ENCODE results near the gene MAGI3. TPM values are rescaled to one million over a fixed set of nuclear protein-coding genes. Genes with fewer than 3 reads are reported as not detected.

MAGI3 gene
- total RNA-seq, 4 donors from 2014 or later, result 7.6 to 19.3 (median 15.6) TPM

DNA sequence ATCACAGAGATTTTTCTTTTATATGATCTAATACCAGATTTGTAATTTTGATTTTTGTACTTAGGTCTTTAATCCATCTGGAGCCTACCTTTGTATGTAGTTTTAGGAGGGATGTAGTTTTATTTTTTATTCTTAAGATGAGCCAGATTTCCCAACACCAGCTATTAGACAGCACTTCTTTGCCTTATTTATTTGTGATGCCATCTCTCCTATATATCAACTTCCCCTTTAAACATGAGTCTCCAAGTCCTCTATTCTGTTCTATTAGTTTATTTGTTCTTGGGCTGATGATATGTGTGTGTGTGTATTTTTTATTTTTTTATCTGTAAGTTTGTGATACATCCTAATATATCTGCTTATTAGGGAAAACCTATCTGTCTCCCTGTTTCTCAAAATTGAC is 274.8 kb downstream of the MAGI3 start:
- TF ChIP-seq, protein P1, sequence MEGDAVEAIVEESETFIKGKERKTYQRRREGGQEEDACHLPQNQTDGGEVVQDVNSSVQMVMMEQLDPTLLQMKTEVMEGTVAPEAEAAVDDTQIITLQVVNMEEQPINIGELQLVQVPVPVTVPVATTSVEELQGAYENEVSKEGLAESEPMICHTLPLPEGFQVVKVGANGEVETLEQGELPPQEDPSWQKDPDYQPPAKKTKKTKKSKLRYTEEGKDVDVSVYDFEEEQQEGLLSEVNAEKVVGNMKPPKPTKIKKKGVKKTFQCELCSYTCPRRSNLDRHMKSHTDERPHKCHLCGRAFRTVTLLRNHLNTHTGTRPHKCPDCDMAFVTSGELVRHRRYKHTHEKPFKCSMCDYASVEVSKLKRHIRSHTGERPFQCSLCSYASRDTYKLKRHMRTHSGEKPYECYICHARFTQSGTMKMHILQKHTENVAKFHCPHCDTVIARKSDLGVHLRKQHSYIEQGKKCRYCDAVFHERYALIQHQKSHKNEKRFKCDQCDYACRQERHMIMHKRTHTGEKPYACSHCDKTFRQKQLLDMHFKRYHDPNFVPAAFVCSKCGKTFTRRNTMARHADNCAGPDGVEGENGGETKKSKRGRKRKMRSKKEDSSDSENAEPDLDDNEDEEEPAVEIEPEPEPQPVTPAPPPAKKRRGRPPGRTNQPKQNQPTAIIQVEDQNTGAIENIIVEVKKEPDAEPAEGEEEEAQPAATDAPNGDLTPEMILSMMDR (IDR thresholded peaks at IDR 0.05), result no peak
- ATAC-seq (ENCODE audit: low FRiP score) (no peak), DNase-seq (ENCODE audit: low spot score) (no peak)

DNA sequence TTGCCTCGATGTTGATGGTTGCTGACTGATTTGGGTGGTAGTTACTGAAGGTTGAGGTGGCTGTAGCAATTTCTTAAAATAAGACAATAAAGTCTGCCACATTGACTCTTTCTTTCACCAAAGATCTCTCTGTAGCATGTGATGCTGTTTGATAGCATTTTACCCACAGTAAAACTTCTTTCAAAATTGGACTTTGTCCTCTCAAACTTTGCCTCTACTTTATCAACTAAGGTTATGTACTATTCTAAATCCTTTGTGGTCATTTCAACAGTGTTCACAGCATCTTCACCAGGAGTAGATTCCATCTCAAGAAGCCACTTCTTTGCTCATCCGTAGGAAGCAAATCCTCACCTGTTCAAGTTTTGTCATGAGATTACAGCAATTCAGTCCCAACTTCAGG is 275.8 kb downstream of the MAGI3 start:
- TF ChIP-seq, protein P1 (IDR thresholded peaks at IDR 0.05), result no peak
- no peak for DNase-seq (ENCODE audit: low spot score)
- no peak for ATAC-seq (ENCODE audit: low FRiP score)

DNA sequence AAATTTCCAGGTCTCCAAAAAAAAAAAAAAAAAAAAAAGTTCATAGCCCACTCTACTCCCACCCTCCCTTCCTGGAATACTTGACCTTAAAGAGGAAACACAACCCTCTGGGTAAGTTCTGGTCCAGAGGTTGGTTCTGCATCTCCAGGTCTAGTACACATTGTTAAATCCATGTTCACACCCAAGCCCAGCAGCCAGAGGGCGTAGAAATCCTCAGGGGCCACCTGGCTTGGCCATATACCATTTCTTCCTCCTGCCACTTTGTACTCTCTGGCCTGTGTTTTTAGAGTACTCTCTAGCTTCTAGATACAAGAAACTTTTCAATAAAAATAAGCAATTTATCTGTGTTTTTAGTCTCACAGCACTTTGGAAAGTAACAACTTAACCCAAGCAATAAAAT is 279.7 kb downstream of the MAGI3 start:
- TF ChIP-seq, protein P1 (IDR thresholded peaks at IDR 0.05), result no peak
- DNase-seq (ENCODE audit: low spot score), result no peak
- no peak for ATAC-seq (ENCODE audit: low FRiP score)

DNA sequence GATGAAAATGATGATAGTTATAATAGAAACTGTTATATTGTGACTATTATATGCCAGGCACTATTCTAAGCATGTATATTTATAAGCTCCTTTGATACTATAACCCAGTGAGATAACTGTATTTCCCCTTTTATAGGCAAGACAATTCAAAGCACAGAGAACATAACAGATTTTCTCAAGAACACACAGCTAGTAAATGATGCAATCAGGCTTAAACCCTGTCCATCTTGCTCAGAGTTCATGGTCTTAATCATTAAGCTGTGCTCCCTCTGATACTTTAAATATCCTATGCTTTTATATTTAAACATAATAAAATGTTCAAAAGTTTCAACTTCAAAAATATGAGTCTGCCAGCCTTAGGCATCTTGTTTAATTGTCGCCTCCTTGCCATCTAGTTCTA is 280.3 kb downstream of the MAGI3 start:
- DNase-seq (ENCODE audit: low spot score) (no peak), ATAC-seq (ENCODE audit: low FRiP score) (no peak)
- TF ChIP-seq, protein P1 (IDR thresholded peaks at IDR 0.05), result no peak

DNA sequence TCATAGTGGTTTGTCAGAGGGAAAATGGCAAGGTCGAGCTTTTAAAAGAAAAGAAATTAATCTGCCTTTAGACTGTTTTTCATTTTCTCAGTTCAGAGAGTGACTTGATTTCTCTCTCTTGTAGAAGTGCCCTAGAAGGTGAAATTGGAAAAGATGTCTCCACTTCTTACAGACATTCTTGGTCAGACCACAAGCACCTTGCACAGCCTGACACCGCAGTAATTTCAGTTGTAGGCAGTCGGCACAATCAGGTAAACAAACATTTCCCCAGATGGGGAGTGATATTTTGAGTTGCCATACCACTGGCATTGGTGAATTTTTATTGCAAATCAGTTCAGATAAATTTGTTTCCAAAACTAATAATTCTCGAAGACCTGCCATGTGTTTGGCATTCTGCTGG is 282.2 kb downstream of the MAGI3 start:
- DNase-seq (ENCODE audit: low spot score), result no peak
- no peak for ATAC-seq (ENCODE audit: low FRiP score)
- TF ChIP-seq, protein P1 (IDR thresholded peaks at IDR 0.05), result no peak

DNA sequence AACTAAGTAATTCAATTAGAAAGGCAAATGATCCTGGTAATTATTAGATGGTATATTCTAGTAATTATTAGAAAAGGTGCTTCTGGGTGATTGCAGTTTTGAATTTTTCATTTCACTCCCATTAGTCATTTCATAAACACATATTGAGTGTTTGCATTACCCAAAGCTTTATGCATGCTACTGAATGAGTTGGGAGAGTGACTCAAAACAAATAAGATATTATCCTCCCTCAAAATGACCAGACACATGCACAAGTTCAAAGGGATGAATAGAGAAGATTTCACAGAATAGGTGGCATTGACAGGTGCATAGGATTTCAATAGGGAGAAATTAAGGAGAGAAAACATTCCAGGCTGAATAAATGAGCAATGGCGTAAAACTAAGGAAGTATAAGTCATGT is 284.3 kb downstream of the MAGI3 start:
- TF ChIP-seq, protein P1 (IDR thresholded peaks at IDR 0.05), result no peak
- DNase-seq (ENCODE audit: low spot score), result no peak
- no peak for ATAC-seq (ENCODE audit: low FRiP score)

DNA sequence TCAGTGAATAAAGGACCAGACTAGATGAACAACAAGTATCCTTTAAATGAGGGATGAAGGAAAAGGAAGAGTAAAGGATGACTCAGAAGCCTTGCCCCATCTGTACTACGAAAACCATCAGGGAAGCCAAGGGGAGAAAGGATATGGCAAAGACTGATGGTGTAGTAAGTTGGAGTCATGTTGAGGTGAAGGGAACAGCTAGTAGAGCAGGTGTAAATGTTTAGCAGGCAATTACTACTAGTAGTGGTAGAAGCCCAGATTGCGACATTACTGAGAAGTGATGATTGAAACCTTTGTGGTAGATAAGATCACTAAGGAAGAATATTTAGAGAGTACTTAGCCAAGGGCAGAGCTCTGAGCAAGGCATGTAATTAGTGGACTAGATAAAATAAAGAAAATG is 285.0 kb downstream of the MAGI3 start:
- DNase-seq (ENCODE audit: low spot score), result no peak
- peak; percentile 64 for ATAC-seq (ENCODE audit: low FRiP score)
- TF ChIP-seq, protein P1 (IDR thresholded peaks at IDR 0.05), result no peak
